Fibroblast of villous mesenchyme (primary cell): ENCODE data around the gene ARVCF. TPM values are rescaled to one million over a fixed set of nuclear protein-coding genes. Genes with fewer than 3 reads are reported as not detected.

Experiments used
- DNase-seq: peaks from one replicate; pipeline ENCODE4 v3.0.0-alpha.2; 2010; ENCODE audit warnings: low read depth
- H3K4me3 ChIP-seq: 2 replicates; pipeline ENCODE4 v1.5.1; 2011; ENCODE audit warnings: low read depth, mild to moderate bottlenecking, low read length
- total RNA-seq: library from RNA; depleted of rRNA; stranded (reverse); fragments of >200 nt; gene quantifications from 2 replicates; pipeline ENCODE4 v1.2.3, GENCODE V29; 2012
- TF ChIP-seq, protein P1 (sequence below): IDR thresholded peaks from 2 replicates; pipeline ENCODE4 v1.5.1; 2012; ENCODE audit warnings: low read depth, mild to moderate bottlenecking, low read length; ENCODE audit not compliant: insufficient read depth

The ARVCF gene
- total RNA-seq, 1 donor: 6.0 TPM

DNA sequence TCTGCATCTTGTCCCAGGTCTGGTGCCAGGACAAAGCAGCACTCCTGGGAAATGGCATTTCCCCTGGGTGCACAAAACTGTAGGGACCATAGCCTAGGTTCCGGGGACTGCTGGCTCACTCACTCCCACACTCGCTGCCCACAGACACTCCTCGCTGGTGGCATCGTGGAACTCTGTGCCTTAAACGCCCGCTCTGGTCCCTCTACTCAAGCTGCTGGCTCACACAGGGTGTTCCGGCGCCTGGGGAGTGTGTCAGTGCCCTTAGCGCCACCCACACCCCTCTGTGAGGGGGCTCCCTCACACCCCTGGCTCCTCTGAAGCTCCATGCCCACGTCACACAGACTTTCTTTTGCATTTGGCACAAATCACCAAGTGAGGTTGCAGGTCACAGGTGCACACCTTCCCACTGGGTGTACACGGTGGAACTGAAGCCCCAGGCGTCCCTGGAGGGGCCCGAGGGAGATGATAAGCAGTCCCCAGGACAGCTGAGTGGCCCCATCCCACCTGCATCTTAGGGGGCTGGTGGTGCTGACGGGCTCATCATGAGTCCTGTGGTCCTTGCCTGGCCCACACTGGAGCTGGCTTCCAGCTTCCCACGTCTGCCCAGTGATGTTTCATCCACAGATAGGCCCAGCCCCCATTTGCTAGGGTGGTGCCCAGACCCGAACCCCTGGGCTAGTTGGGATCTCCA is 40.2 kb upstream of the ARVCF start:
- no peak overlapping the region for H3K4me3 ChIP-seq
- TF ChIP-seq, protein P1, sequence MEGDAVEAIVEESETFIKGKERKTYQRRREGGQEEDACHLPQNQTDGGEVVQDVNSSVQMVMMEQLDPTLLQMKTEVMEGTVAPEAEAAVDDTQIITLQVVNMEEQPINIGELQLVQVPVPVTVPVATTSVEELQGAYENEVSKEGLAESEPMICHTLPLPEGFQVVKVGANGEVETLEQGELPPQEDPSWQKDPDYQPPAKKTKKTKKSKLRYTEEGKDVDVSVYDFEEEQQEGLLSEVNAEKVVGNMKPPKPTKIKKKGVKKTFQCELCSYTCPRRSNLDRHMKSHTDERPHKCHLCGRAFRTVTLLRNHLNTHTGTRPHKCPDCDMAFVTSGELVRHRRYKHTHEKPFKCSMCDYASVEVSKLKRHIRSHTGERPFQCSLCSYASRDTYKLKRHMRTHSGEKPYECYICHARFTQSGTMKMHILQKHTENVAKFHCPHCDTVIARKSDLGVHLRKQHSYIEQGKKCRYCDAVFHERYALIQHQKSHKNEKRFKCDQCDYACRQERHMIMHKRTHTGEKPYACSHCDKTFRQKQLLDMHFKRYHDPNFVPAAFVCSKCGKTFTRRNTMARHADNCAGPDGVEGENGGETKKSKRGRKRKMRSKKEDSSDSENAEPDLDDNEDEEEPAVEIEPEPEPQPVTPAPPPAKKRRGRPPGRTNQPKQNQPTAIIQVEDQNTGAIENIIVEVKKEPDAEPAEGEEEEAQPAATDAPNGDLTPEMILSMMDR: no peak
- no peak for DNase-seq

DNA sequence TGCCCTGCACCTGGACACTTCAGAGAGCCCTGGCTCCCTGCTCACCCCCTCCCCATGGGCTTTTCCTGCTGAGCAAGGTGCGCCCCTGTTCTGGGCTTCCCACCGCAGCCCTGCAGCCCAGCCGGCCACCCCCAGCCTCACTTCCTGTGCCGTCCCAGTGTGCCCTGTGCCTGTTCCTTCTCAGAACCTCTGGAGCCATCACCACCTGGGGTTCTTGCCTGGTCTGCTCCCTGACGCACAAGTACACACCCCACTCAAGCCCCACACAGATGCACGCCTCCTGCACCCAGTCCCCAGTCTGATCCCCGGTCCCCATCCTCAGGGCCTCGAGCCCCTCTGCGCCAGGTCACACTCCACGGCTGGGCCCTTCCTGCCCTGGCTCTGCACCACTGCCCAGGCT is 39.5 kb upstream of the ARVCF start:
- H3K4me3 ChIP-seq: no peak overlapping the region
- no peak for DNase-seq
- TF ChIP-seq, protein P1: no peak

DNA sequence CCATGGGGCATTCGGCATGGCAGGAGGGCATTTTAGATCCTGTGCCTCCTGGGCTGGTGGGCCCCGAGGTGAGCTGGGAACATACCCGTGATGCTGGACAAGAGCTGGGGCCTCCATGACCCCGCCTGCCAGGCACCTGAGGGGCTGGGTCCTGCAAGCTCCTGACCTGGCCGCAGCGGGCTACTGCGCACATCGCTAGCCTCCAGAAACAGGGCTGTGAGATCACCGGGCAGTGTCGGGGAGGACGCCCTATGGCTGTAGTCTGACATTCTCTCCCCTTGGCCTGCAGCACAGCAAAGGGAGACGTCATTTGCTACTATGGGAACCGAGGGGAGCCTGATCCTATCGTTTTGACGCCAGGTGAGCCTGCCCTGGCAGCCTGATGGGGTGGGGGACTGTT is 39.0 kb upstream of the ARVCF start:
- DNase-seq: no peak
- TF ChIP-seq, protein P1: no peak

DNA sequence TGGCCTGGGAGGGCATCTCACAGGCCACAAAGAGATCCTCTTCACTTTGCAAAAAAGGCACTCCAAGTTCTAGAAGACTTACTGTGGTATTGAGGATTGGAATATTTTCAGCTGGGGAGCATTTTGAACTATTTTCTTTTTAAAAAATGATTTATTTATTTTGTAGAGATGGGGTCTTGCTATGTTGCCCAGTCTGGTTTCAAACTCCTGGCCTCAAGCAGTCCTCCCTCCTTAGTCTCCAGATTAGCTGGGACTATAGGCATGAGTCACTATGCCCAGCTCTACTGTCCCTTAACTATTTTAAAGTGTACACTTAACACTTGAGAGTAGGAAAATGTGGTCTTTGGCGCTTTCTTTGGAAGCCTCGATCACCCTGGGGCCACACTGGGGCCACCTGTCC is 38.5 kb upstream of the ARVCF start:
- TF ChIP-seq, protein P1: no peak
- DNase-seq: no peak
- no peak overlapping the region for H3K4me3 ChIP-seq

More for the DNA sequence above, 39.0 kb upstream of the ARVCF start:
- no peak overlapping the region for H3K4me3 ChIP-seq

DNA sequence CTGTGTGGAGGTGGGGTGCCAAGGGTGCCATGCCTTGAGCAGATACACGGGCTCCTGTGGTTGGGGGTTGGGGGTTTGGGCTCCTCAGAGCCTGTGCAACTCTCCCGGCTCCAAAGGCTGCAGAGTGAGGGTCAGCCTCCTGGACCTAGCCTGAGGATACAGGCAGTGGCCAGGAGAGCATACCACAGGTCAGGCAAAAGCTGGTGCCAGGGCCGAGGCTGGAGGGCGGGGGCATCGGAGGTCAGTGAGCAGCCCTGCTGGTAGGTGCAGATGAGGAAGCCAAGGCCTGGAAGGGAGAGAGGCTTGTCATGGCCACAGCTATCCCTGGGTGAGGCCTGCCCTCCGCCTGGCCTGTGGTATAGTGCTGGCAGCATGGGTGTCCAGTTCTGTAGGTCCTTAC is 37.9 kb upstream of the ARVCF start:
- TF ChIP-seq, protein P1: no peak
- DNase-seq: no peak
- H3K4me3 ChIP-seq: no peak overlapping the region

DNA sequence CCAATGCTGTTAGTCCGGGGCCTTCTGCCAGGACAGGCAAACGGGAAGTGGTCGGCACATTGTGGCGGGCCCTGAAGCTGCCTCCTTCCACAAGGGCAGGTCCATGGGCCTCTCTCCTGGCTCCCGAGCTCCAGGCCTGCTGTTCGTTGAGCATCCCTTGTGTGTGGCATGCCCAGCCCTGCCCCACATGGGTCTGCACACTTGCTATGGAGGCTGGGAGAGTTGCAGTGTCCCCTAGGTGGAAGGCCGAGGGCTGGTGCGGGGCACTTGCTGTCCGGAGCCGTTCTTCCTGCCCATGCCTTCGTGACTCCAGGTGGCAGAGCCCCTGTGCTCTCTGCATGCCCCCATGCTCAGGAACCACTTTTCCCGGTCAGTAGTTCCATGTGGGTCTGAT is 37.4 kb upstream of the ARVCF start:
- DNase-seq: no peak
- TF ChIP-seq, protein P1: no peak

More for the DNA sequence above, 37.4 kb upstream of the ARVCF start:
- no peak overlapping the region for H3K4me3 ChIP-seq
